Astrocyte of the hippocampus (primary cell): Measurements from ENCODE around the gene TLDC2.

Experiments
- DNase-seq: peaks from one replicate; pipeline ENCODE4 v3.0.0; 2011; ENCODE audit warnings: low read depth, low spot score

Gene TLDC2

GRCh38 chr20:36849333-36850065 lies 26.4 kb upstream of the TLDC2 start:
- no peak for DNase-seq

- DNase-seq, result no peak
Observed at GRCh38 chr20:36850759-36851158, 25.2 kb upstream of the TLDC2 start.

GRCh38 chr20:36851490-36851889 lies 24.4 kb upstream of the TLDC2 start:
- no peak for DNase-seq

GRCh38 chr20:36852187-36852586 lies 23.8 kb upstream of the TLDC2 start:
- DNase-seq, result no peak

- DNase-seq, result no peak
Observed at GRCh38 chr20:36854348-36855240, 21.3 kb upstream of the TLDC2 start.

GRCh38 chr20:36855241-36855657 lies 20.7 kb upstream of the TLDC2 start:
- DNase-seq, result no peak

- peak; percentile 55 for DNase-seq
Observed at GRCh38 chr20:36856195-36856594, 19.7 kb upstream of the TLDC2 start.

GRCh38 chr20:36856691-36857635 lies 19.0 kb upstream of the TLDC2 start:
- peak; percentile 46 for DNase-seq

- no peak for DNase-seq
Observed at GRCh38 chr20:36859282-36859555, 16.7 kb upstream of the TLDC2 start.

- no peak for DNase-seq
Observed at GRCh38 chr20:36859700-36860330, 16.1 kb upstream of the TLDC2 start.

GRCh38 chr20:36860339-36860738 lies 15.6 kb upstream of the TLDC2 start:
- DNase-seq, result no peak

GRCh38 chr20:36860811-36861624 lies 14.9 kb upstream of the TLDC2 start:
- DNase-seq, result no peak

GRCh38 chr20:36861625-36861874 lies 14.4 kb upstream of the TLDC2 start:
- peak; percentile 29 for DNase-seq

GRCh38 chr20:36861875-36862801 lies 13.8 kb upstream of the TLDC2 start:
- DNase-seq, result peak; percentile 75

- no peak for DNase-seq
Observed at GRCh38 chr20:36862857-36863668, 12.9 kb upstream of the TLDC2 start.

GRCh38 chr20:36865076-36865860 lies 10.7 kb upstream of the TLDC2 start:
- DNase-seq, result no peak

GRCh38 chr20:36865861-36866149 lies 10.1 kb upstream of the TLDC2 start:
- DNase-seq, result no peak

- DNase-seq, result no peak
Observed at GRCh38 chr20:36866164-36866563, 9.8 kb upstream of the TLDC2 start.
